HS-27A (cell line): ENCODE data around the gene ATL2.
A peak's percentile ranks its signal among the peaks of the same experiment; 100 is the strongest.
"Not testable (repeated sequence)": the region's sequence is repeated elsewhere in the genome, so short reads cannot be mapped to it uniquely, and the experiment has no call there.

Experiments
- DNase-seq: peaks from one replicate; pipeline ENCODE4 v3.0.0-alpha.2; 2012; ENCODE audit warnings: low read depth, missing footprints

Gene ATL2

GRCh38 chr2:38274286-38275276, 102.5 kb downstream of the ATL2 start:
- peak; percentile 36 for DNase-seq

GRCh38 chr2:38271697-38272096, 105.4 kb downstream of the ATL2 start:
- no peak for DNase-seq

- DNase-seq: no peak
Observed at GRCh38 chr2:38269421-38269820, 107.7 kb downstream of the ATL2 start.

GRCh38 chr2:38268691-38269327, 108.3 kb downstream of the ATL2 start:
- no peak for DNase-seq

- no peak for DNase-seq
Observed at GRCh38 chr2:38268001-38268400, 109.1 kb downstream of the ATL2 start.

GRCh38 chr2:38267270-38267925, 109.7 kb downstream of the ATL2 start:
- no peak for DNase-seq

GRCh38 chr2:38266382-38267061, 110.6 kb downstream of the ATL2 start:
- DNase-seq: no peak

- DNase-seq: no peak
Observed at GRCh38 chr2:38265461-38265860, 111.6 kb downstream of the ATL2 start.

GRCh38 chr2:38264396-38265221, 112.5 kb downstream of the ATL2 start:
- no peak for DNase-seq

- no peak for DNase-seq
Observed at GRCh38 chr2:38263293-38263692, 113.8 kb downstream of the ATL2 start.

- DNase-seq: no peak
Observed at GRCh38 chr2:38262069-38262871, 114.8 kb downstream of the ATL2 start.

- DNase-seq: no peak
Observed at GRCh38 chr2:38261569-38262068, 115.5 kb downstream of the ATL2 start.

- no peak for DNase-seq
Observed at GRCh38 chr2:38260972-38261371, 116.1 kb downstream of the ATL2 start.

GRCh38 chr2:38260469-38260868, 116.6 kb downstream of the ATL2 start:
- DNase-seq: no peak

GRCh38 chr2:38259311-38259710, 117.8 kb downstream of the ATL2 start:
- no peak for DNase-seq

GRCh38 chr2:38257680-38258079, 119.4 kb downstream of the ATL2 start:
- DNase-seq: not testable (repeated sequence)

GRCh38 chr2:38256610-38257009, 120.5 kb downstream of the ATL2 start:
- DNase-seq: no peak

- no peak for DNase-seq
Observed at GRCh38 chr2:38255211-38255610, 121.9 kb downstream of the ATL2 start.

- DNase-seq: no peak
Observed at GRCh38 chr2:38254796-38255195, 122.3 kb downstream of the ATL2 start.

GRCh38 chr2:38251940-38252339, 125.1 kb downstream of the ATL2 start:
- no peak for DNase-seq
